ENCODE data around the gene HSD11B2.

DNA sequence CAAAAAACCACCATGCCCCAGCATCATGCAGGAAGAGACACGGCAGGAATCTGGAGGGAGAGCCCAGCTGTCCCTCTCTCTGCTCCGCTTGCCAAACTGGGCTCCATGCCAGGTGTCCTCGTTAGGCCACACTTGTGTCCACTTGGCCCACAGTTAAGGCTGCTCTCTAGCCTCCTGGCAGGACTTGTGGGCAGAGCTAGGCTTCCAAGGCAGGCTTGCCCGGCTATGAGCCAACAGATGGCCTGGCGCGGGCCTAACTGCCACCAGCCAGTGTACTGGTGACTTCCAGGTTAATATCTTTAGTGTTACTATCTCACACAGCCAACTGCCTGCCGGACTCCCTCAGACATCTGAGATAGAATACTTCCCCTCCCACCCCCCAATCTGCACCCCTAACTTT lies 39.4 kb downstream of the HSD11B2 start:
- TF ChIP-seq, protein P1, sequence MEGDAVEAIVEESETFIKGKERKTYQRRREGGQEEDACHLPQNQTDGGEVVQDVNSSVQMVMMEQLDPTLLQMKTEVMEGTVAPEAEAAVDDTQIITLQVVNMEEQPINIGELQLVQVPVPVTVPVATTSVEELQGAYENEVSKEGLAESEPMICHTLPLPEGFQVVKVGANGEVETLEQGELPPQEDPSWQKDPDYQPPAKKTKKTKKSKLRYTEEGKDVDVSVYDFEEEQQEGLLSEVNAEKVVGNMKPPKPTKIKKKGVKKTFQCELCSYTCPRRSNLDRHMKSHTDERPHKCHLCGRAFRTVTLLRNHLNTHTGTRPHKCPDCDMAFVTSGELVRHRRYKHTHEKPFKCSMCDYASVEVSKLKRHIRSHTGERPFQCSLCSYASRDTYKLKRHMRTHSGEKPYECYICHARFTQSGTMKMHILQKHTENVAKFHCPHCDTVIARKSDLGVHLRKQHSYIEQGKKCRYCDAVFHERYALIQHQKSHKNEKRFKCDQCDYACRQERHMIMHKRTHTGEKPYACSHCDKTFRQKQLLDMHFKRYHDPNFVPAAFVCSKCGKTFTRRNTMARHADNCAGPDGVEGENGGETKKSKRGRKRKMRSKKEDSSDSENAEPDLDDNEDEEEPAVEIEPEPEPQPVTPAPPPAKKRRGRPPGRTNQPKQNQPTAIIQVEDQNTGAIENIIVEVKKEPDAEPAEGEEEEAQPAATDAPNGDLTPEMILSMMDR (conservative IDR thresholded peaks at IDR 0.05) = no peak
- no peak for TF ChIP-seq EZH2 (IDR thresholded peaks at IDR 0.05; ENCODE audit: low read depth)

Measured in PC-9 (cell line).